NCI-H2227 (cell line): Measurements from ENCODE around the gene DPP6.
"Not testable (repeated sequence)": the region's sequence is repeated elsewhere in the genome, so short reads cannot be mapped to it uniquely, and the experiment has no call there.

Experiments
- DNase-seq: peaks from one replicate; lab custom pipeline; 2025; ENCODE audit not compliant: unreplicated experiment; lab: John Stamatoyannopoulos, UW

Gene DPP6

DNA sequence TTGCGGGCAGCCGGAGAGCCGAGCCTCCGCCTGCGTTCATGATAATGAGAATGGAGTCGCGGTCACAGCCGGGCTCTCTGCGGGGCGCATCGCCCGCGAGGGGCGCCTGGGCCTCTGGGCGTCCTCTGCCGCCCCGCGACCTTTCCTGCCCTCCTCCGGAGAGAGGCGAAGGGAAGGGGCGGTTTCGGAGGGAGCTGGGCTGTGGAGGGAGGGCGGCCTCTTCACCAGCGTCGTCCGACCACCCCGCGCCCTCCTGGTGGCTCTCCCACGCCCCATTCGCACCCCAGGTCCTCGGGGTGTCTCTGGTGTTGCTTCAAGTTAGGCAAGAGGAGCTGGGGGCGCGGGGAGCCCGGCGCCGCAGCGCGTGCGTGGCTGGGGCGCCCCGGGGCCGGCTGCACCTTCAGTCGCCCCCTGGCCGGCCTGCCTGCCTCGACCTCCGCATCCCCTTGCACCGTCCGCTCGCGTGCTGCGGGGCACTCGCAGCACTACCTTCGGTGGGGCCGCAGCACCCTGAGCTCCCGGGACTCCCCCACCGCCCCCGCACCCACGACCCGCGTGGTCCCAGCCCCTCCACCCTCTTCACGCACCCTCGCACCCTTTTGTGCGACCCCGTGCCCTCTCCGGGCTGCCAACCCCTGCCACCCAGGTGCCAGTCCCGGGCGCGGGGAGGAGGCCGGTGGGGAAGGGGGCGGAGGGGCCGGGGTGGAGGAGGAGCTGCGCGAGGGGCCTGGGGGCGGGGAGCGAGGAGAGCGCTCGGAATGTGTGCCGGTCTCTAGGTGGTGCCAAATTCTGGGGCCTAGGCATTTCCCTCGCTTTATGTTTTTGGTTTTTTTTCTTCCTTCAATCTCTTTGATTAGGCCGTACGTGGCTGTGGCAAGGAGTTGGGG lies at the start of gene DPP6:
DPP6 (plus strand) TSS at position 756 of the 887 bp plus-strand sequence.
- not testable (repeated sequence) for DNase-seq

DNA sequence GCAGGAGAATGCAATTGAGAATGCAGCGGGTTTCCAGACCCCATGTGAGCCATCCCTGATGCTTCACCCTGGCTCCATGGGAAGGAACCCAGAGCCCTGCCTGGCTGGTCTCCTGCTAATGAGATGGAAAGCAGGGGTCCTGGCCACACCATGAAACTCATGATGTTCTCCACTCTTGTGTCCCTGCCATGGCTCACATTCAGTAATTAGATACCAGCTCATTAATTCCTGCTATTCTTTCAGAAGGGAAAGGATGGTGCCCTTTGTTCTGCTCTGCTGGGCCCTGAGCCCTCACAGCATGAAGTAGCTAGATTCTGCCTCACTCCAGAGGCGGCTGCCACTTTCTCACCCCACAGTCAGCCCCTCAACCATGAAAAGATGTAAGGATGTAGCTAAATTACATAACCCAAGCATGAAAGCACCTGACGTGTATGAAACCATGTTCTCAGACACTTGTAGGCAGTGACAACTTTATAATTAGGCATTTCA lies 42.7 kb upstream of the DPP6 start:
- not testable (repeated sequence) for DNase-seq

DNA sequence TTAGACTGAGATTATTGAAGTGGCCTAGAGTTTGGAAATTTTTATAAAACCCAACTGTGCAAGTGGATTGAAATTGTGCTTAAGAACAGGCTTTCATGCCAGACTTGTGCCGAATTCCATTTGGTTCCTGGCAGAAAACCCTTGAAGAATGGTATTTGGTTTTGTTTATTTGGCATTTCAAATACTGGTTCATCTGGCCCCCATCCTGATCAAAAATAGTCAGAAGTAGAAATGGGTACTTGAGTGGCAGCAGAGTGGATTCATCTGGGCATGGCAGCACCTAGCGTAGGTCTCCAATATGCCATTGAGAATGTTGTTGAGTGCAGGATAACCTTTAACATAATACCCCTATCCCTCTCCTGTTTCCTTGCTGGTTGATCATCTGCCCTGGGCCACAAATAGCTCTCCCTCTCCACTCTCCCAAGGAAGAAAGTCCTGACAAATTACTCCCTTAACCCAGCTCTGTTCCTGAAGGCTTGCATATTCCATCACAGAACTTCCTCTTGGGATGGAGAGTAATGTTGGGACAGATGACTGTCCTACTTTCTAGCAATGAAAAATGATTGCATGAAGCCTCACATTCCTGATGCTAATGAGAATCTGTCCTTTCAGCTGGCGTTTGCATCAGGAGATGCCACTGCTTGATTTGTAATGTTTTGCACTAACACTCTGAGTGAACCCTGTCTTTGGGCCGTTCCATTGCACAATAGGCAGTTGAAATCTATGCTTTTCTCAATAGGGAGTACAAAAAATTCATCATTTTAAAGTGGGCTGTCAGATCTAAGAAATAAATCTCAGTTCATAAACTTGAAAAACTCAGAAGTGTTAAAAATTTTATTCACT lies 41.3 kb upstream of the DPP6 start:
- not testable (repeated sequence) for DNase-seq

- not testable (repeated sequence) for DNase-seq
Observed at GRCh38 chr7:154012800-154013199, 39.4 kb upstream of the DPP6 start.

DNA sequence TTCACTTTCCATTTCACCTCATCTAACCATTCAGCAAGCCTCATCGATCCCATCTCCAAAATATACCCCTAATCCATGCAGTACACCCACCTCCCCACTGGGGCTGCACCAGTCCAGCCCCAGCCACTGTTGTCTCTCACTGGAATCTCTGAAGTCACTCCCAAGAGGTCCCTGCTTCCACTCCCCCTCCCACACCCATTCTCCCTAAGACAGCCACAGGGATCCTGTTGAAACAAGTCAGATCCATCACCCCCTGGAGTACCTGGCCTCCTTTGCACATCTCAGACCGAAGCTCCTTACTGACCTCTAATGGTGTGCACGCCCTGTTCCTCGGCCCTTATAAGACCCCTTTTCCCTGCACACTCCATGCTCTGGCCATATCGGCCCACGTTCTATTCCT lies 36.6 kb upstream of the DPP6 start:
- not testable (repeated sequence) for DNase-seq

DNA sequence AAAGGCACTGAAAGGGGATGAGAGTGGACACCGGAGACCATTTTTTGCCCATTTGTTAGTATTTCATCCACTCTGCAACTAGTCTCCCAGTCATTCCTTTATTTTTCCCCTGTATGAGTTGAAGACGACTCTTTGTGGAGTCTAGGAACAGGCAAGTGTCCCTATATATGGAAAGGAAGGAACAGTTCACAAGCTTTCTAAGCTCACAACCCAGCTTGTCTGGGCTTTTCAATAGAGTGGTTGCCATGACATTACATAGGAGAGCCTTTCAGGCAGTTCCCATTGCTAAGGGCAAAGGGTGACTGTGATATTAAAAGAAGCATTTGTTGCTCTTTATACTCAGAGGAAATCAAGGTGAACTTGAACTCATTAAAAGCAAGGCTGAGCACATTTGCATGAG lies 33.8 kb upstream of the DPP6 start:
- not testable (repeated sequence) for DNase-seq

DNA sequence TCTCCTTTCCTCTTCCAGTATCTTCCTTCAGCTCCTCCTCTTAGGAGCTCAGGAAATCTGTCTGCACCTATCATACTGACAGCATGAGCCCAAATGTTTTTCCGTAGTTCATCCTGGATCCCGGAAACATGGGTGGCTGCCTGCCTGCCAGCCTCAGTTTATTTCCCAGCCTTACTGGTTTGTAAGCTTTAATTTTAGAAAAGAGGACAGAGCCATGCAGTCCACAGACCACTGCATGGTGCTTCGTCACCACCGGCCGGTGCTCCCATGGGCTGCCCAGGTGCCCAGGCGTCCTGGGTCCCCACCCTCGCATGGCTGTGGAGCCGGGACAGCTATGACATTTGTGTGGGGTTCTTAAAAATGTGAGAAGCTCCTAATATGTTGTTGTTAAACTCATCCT lies 24.4 kb upstream of the DPP6 start:
- not testable (repeated sequence) for DNase-seq

- DNase-seq, result not testable (repeated sequence)
Observed at GRCh38 chr7:154030476-154031080, 21.6 kb upstream of the DPP6 start.

DNA sequence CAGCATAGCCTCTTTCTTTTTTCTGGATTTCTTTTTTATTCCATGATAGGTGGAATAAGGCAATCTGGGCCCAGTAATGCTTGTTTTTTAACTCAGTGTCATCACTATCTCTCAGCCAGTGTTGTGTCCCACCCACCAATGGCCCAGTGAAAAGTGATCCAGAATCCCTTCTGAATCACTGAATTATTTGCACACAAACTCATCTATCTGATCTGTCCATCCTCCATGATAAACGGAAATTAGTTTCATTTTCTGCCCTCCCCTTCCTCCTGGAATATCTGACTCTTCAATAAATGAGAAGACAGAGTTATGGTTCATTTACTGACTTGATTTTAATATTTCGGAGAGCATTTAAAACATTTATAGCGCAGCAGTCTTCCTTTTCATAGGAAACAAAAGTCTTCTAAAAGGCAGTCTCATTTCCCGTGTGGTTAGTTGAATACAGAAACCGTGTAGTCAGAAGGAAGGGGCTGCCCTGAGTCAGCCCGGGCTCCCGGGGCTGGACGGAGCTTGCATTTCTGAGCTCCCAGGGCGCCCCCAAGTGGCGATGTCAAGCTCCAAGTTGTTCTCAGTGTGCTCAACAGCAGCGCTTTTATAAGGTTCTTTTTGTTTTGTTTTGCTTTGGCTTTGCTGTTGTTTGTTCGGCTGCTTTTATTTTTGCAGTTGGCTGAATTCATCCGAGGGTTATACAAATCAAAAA lies 12.6 kb upstream of the DPP6 start:
- not testable (repeated sequence) for DNase-seq

DNA sequence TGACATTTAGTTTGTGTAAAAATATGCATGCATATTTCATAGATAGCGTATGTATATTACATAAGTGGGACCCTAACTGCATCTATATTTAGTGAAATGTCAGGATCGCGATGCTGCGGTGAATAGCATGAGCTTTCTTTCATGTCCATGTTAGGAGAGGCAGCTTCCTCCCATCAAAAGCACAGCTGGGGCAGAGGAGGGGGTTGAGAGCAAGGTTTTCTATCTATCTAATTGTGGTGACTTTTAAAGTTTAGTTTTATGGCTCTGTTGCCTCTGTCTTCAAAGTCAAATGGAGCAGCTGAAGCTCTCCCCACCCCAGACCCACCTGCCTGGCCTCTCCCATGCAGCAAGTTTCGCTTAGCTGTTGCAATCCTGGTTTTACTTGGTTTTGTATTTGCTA lies 1.8 kb upstream of the DPP6 start:
- not testable (repeated sequence) for DNase-seq

DNA sequence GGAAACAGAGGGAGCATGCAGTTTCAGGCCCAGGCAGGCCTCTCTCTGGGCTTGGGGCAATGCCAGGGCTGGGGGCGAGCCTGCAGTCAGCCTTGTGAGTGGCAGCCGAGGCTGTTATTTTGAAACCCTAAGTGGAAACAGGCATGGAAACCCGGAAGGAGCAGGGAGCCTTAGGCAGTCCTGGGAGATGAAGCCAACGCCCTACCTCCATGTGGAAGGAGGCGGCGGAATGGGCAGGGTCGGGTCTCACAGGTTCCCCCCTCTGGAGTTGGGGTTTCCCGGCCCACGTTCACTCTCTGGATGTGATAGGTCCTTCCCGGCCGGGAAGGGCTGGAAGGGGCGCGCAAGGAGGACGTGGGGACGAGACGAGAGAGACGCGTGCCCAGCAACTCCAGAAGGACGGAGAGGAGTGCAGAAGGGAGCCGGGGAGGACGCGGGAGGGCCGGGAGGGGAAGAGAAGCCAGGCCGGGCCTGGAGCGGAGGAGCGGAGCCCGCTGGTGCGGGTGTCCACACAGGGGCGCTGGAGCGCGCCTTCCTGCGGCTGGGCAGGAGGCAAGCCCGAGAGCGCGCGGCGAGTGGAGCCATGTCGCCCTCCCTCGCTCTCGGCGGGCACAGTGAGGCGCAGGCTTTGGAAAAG lies 1.1 kb upstream of the DPP6 start:
- not testable (repeated sequence) for DNase-seq

DNA sequence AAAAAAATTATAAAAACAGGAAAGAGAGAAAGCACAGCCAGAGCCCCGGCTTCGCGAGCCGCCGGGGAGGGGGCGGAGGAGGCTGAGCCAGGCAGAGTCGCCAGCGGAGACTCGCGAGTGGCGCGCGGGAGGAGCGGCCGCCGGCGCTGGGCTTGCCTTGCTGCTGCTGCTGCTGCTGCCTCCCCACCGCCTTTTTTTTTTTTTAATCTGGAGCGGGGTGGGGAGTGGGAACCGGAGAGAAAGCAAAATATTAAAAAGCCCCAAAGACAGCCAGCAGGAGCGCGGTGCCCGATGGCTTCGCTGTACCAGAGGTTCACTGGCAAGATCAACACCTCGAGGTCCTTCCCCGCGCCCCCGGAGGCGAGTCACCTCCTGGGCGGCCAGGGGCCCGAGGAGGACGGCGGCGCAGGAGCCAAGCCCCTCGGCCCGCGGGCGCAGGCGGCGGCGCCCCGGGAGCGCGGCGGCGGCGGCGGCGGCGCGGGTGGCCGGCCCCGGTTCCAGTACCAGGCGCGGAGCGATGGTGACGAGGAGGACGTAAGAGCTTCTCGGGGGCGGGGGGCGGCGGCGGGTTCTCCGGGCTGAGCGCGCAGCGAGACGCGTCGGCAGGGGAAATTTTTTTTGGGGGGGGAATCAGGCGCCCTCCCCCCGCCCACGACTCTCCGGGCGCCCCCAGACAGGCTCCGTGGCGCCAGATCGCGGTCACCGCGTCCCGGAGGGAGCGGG lies 493 bp downstream of the DPP6 start:
- not testable (repeated sequence) for DNase-seq

DNA sequence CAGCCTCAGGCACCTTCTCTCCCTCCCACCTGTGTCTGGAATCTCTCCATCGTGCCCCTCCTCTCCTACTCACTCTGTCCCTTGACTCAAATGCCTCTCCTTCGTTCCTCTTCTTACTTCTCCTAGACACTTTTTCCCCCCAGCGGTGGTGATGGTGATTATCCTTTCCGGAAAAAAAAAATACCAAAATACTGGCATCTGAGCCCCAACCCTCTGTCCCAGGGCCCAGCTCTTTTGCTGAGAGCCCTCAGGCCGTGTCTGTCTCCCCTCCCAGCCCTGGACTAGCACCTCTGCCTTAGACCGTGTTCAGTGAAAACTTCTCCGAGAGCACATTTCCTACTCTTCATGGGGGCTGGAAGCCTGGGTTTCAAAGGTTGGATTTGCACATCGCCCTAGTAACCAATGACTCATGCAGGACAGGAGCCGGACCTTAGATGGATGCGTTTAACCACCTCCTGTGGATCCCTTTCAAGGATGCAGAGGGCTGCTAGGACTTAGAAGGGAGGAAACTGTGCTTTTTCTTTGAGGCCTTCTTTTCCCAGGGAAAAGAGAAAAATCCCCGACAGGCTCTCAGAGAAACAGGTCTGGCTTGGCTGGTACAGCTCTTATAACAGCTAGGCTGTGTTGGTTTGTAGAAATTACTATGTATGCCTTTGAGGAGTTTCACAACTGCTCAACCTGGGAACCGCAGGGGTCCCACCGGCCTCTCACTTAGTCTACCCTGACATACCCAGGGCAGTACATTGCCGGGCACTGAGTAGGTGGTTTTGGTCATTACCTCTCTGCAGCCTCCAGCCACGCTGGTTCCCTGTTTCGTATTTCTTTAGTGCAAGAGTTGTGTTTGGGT lies 1.5 kb downstream of the DPP6 start:
- not testable (repeated sequence) for DNase-seq

DNA sequence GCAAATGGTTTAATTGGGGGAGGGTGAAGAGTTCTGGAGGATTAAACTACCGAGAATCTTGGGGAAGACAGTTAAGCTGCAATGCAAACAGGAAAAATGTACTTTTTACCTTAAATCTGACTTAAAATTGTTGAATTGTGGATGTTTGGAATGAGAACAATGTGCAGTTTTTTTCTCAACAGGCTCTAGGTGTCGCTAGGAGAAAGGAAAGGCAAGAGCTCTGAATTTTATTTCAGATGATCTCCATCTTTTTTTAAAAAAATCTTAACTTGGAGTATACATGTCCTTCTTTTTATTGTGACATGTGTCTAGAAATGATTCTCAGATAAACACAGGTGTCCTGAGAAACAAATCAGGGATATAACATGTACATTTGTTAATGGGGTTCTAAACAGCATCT lies 2.5 kb downstream of the DPP6 start:
- not testable (repeated sequence) for DNase-seq

GRCh38 chr7:154055491-154056106 lies 3.4 kb downstream of the DPP6 start:
- not testable (repeated sequence) for DNase-seq

DNA sequence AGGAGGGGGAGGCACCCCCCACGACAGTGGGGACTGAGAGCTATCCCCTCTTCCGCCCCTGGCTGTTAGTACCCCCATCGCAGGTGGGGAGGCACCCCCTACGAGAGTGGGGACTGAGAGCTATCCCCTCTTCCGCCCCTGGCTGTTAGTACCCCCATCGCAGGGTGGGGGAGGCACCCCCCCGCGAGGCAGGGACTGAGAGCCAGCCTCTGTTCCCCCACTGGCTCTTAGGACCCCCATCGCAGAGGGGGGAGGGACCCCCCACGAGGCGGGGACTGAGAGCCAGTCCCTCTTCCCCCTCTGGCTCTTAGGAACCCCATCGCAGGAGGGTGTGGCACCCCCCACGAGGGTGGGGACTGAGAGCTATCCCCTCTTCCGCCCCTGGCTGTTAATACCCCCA lies 6.6 kb downstream of the DPP6 start:
- DNase-seq, result not testable (repeated sequence)

DNA sequence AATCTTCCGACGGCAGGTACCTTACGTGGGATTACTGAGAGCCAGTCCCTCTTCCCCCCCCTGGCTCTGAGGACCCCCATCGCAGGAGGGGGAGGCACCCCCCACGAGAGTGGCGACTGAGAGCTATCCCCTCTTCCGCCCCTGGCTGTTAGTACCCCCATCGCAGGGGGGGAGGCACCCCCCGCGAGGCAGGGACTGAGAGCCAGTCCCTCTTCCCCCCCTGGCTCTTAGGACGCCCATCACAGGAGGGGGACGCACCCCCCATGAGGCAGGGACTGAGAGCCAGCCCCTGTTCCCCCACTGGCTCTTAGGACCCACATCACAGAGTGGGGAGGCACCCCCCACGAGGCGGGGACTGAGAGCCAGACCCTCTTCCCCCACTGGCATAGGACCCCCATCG lies 8.4 kb downstream of the DPP6 start:
- not testable (repeated sequence) for DNase-seq

DNA sequence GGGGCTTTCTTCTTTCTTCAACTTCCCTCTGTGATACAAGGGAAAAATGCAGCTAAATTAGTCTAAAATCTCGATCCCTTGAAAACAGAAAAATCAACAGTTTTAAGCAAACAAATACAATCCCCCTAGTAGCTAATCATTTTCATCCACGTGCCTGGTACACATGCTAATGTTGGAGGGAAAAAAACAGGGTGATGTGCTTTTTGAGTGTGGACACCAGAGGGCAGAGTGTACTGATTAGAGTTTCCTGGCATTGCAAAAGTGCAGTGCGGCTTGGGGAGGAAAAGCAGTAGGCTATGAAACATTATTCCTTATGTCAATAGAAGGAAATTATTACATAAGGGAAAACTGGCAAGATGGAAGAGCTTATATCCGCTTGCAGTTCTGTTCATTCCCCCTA lies 19.6 kb downstream of the DPP6 start:
- not testable (repeated sequence) for DNase-seq
